HG03064 (cell line): ENCODE data around the gene TAB3.

Experiments
- ATAC-seq: cut with Tn5 transposase; IDR thresholded peaks from one replicate; pipeline ENCODE4 v1.9.1; 2021; ENCODE audit warnings: low read depth; ENCODE audit not compliant: unreplicated experiment

The TAB3 gene

GRCh38 chrX:30889147-30890140 is at the start of gene TAB3:
TAB3 (minus strand) TSS chrX:30889254; CDS start chrX:30859588, 29,666 bp downstream.
- ATAC-seq, result peak; percentile 91

- no peak for ATAC-seq
These were observed 49.2 kb upstream of the TAB3 start for GRCh38 chrX:30938295-30938694.

- no peak for ATAC-seq
These were observed 46.9 kb upstream of the TAB3 start for GRCh38 chrX:30935985-30936384.

GRCh38 chrX:30931920-30932319 is 42.9 kb upstream of the TAB3 start:
- no peak for ATAC-seq

GRCh38 chrX:30930679-30931078 is 41.6 kb upstream of the TAB3 start:
- ATAC-seq, result no peak

GRCh38 chrX:30930143-30930542 is 41.1 kb upstream of the TAB3 start:
- ATAC-seq, result no peak

- ATAC-seq, result no peak
These were observed 31.2 kb upstream of the TAB3 start for GRCh38 chrX:30920271-30920670.

GRCh38 chrX:30918480-30918879 is 29.4 kb upstream of the TAB3 start:
- no peak for ATAC-seq

GRCh38 chrX:30913492-30913891 is 24.4 kb upstream of the TAB3 start:
- ATAC-seq, result no peak

- no peak for ATAC-seq
These were observed 21.2 kb upstream of the TAB3 start for GRCh38 chrX:30910124-30910860.

GRCh38 chrX:30906726-30907125 is 17.7 kb upstream of the TAB3 start:
- no peak for ATAC-seq

- ATAC-seq, result no peak
These were observed 16.3 kb upstream of the TAB3 start for GRCh38 chrX:30905321-30905720.

GRCh38 chrX:30904632-30905031 is 15.6 kb upstream of the TAB3 start:
- ATAC-seq, result no peak

GRCh38 chrX:30904186-30904585 is 15.1 kb upstream of the TAB3 start:
- ATAC-seq, result no peak

- no peak for ATAC-seq
These were observed 11.2 kb upstream of the TAB3 start for GRCh38 chrX:30900227-30900626.

GRCh38 chrX:30898886-30899285 is 9.8 kb upstream of the TAB3 start:
- ATAC-seq, result no peak

GRCh38 chrX:30895370-30895769 is 6.3 kb upstream of the TAB3 start:
- no peak for ATAC-seq

- no peak for ATAC-seq
These were observed 4.2 kb upstream of the TAB3 start for GRCh38 chrX:30893206-30893605.

- ATAC-seq, result no peak
These were observed 3.5 kb upstream of the TAB3 start for GRCh38 chrX:30892591-30892990.

- peak; percentile 28 for ATAC-seq
These were observed 418 bp downstream of the TAB3 start for GRCh38 chrX:30888526-30889146.

- no peak for ATAC-seq
These were observed 1.3 kb downstream of the TAB3 start for GRCh38 chrX:30887721-30888120.
